Right cardiac atrium (tissue), 5 donors: ENCODE measurements around the gene NKG7. TPM values are rescaled to one million over a fixed set of nuclear protein-coding genes. Genes with fewer than 3 reads are reported as not detected.
A peak's percentile ranks its signal among the peaks of the same experiment; 100 is the strongest.

Experiments
- ATAC-seq, 2 donors: fragments of 200-7000 bp; cut with Tn5 transposase; one replicate each; pipeline versions ENCODE4 v1.8.0 to v1.9.1; 2020; ENCODE audit warnings: moderate library complexity in 2 of 2, mild to moderate bottlenecking in 1 of 2
- DNase-seq, 3 donors: peaks; one replicate each; pipeline ENCODE4 v3.0.0-alpha.2; 2020
- H3K27ac ChIP-seq: one replicate; pipeline ENCODE4 v1.5.1; 2013; ENCODE audit warnings: mild to moderate bottlenecking, low read length, control low read depth, moderate library complexity
- H3K27me3 ChIP-seq: one replicate; pipeline ENCODE4 v1.6.1; 2013; ENCODE audit not compliant: control insufficient read depth, insufficient read depth
- H3K4me1 ChIP-seq: one replicate; pipeline ENCODE4 v1.6.1; 2013; ENCODE audit warnings: low read length; ENCODE audit not compliant: control insufficient read depth, insufficient read depth
- H3K4me3 ChIP-seq: one replicate; pipeline ENCODE4 v1.5.1; 2013; ENCODE audit warnings: low read length, control low read depth
- H3K9me3 ChIP-seq: one replicate; pipeline ENCODE4 v1.6.1; 2013; ENCODE audit warnings: low read length; ENCODE audit not compliant: control insufficient read depth
- WGBS: extraction: QIAGEN DNeasy Blood & Tissue Kit; methylation state at CpG from one replicate; pipeline ENCODE4 v1.1.7; 2013; 5-methylcytosine and 5-hydroxymethylcytosine counted together
- intact Hi-C, 4 donors: fragments of 100-400 bp; cut with DNase I; formaldehyde crosslinking; loops; one replicate each; pipeline versions ENCODE4 v1.11.0 to v1.14.0; 2022 to 2023
- polyA plus RNA-seq: library from polyadenylated mRNA; stranded (reverse); fragments of 200-250 nt; gene quantifications from one replicate; pipeline ENCODE4 v1.2.3, GENCODE V29; 2013
- total RNA-seq, 4 donors: library from RNA; stranded (reverse); fragmentation: NEBNext Ultra II Directional; extraction: Animal tissue kit (Norgen Biotek cat#: 25700); gene quantifications; one replicate each; pipeline ENCODE4 v1.2.1, GENCODE V29; 2021
- donor health status: healthy with polysubstance abuse.
- donor health status: DM: no; HTN: yes; CAD: no.
- donor health status: DM: no; HTN: no; CAD: no.
- donor health status: DM: no; HTN: yes; CAD: no; lungs with severe emphysema.
- donor health status: DM: yes; HTN: yes; CAD: no.

Gene NKG7
- total and polyA plus RNA-seq, 5 donors = 0.89 to 3.1 (median 1.7) TPM

DNA sequence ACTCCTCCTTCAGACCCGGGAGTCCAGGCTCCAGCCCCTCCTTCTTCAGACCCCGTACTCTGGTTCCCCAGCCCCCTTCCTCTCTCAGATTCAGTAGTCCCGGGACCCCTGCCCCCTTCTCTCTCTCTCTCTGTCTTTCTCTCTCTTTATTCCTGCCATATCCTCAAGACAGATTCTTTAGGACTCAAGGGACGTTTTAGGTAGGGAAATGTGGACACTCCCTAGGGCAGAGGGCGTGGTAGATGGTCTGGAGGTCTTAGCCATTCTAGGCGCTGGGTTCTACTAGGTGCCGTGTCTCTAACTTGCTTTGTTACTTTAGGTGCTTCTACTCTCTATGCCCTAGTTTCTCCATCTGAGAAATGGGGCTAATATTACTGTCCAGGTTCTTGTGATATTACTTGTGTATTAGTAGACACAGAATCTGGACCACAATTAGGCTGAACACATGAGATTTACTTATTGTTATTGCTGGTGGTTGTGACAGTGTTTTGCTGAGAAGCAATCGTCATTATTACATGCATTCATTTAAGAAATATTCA, 18.7 kb upstream of the NKG7 start:
- no peaks in the 10 kb centered on the region for H3K4me1 ChIP-seq
- DNase-seq = no peak
- intact Hi-C loops = loop anchor here in 1 of 4 donors (10.0 kb wide), 1 partner anchor 56 kb away; no protein-coding TSS in a partner anchor

GRCh38 chr19:51389143-51389542, 16.7 kb upstream of the NKG7 start:
- 81% methylated on average over 14 of the region's 14 CpGs for WGBS
- intact Hi-C loops = no loop called here
- H3K27me3 ChIP-seq = no peaks in the 10 kb centered on the region
- no peak overlapping the region for H3K27ac ChIP-seq
- no peak for DNase-seq
- ATAC-seq = no peak
- H3K4me3 ChIP-seq = no peak overlapping the region
- H3K9me3 ChIP-seq = no peaks in the 10 kb centered on the region
- H3K4me1 ChIP-seq = no peaks in the 10 kb centered on the region

More for the DNA sequence above, 18.7 kb upstream of the NKG7 start:
- Histone ChIP-seq H3K9me3 (no peaks in the 10 kb centered on the region), H3K27me3 (no peaks in the 10 kb centered on the region), H3K27ac (no peak overlapping the region), H3K4me3 (no peak overlapping the region)
- ATAC-seq = no peak
- 61% methylated on average over 8 of the region's 8 CpGs for WGBS

DNA sequence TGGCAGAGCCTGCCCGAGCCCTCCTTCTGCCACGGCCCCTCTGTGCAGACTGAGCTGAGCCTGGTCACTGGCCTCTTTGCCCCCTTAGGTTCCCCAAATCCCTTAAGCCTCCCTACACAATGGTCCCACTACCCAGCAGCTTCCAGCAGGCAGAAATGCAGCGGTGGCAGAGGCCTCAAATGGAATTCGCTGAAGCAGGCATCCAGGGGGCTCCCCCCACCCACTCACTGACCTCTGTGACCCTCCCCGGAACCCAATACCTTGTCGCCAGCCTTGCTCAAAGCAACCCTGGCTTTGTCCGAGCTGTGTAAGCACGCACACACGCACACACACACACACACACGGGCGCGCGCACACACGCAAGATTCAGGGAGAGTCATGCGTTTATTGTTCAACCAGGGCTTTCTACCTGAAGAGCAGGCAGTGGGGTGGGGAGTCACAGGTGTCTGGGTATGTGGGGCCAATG, 15.5 kb upstream of the NKG7 start, which contains the start of gene LIM2:
TSS of gene LIM2 (minus strand) at position 51 of the 466 bp plus-strand sequence. CDS start 531 bp downstream, outside the sequence.
- no peak within 1 kb of the TSS for H3K27ac ChIP-seq
- intact Hi-C loops = no loop called here
- no peak within 1 kb of the TSS for H3K4me3 ChIP-seq
- DNase-seq = no peak
- ATAC-seq = peak in 1 of 2 donors; percentile 19
- 83% methylated on average over 15 of the region's 15 CpGs for whole genome bisulfite sequencing
- no peaks in the 10 kb centered on the region for H3K4me1 ChIP-seq
- H3K27me3 ChIP-seq = no peaks in the 10 kb centered on the region
- H3K9me3 ChIP-seq = no peaks in the 10 kb centered on the region

GRCh38 chr19:51386882-51387520, 14.5 kb upstream of the NKG7 start:
- H3K4me1 ChIP-seq = no peaks in the 10 kb centered on the region
- no peak overlapping the region for H3K27ac ChIP-seq
- no peak overlapping the region for H3K4me3 ChIP-seq
- H3K27me3 ChIP-seq = no peaks in the 10 kb centered on the region
- no peak for ATAC-seq
- no peak for DNase-seq
- WGBS = 88% methylated on average over 14 of the region's 14 CpGs
- no peaks in the 10 kb centered on the region for H3K9me3 ChIP-seq
- intact Hi-C loops = no loop called here

- WGBS = 96% methylated on average over 4 of the region's 4 CpGs
- Histone ChIP-seq H3K9me3 (no peaks in the 10 kb centered on the region), H3K4me3 (no peak overlapping the region), H3K27ac (no peak overlapping the region), H3K4me1 (no peaks in the 10 kb centered on the region), H3K27me3 (no peaks in the 10 kb centered on the region)
- intact Hi-C loops = no loop called here
- no peak for ATAC-seq
- no peak for DNase-seq
Measured at GRCh38 chr19:51382004-51382403, 9.6 kb upstream of the NKG7 start.

DNA sequence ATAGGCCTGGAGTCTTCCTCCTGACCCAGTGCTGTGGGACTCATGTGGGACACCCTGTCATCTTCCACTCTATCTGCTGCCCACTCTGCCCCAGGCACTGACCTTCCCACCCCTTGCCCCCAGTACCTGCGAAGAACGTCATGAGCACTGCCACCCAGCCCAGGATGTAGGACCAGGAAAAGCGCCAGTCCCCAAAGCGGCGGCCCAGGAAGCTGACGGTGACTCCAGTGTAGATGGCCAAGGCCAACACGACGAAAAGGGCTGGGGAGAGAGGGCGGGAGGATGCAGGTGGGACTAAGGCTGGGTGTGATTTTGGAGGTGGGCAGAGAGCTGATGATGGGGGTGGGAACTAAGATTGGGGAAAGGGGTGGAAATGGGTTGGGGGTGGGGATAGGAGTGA, 7.9 kb upstream of the NKG7 start:
- Histone ChIP-seq H3K4me3 (no peak overlapping the region), H3K27ac (no peak overlapping the region), H3K9me3 (no peaks in the 10 kb centered on the region), H3K4me1 (no peaks in the 10 kb centered on the region), H3K27me3 (no peaks in the 10 kb centered on the region)
- DNase-seq (no peak), ATAC-seq (no peak)
- 87% methylated on average over 9 of the region's 9 CpGs for WGBS
- intact Hi-C loops = no loop called here

- Histone ChIP-seq H3K9me3 (no peaks in the 10 kb centered on the region), H3K4me1 (no peaks in the 10 kb centered on the region), H3K27ac (no peak overlapping the region), H3K27me3 (no peaks in the 10 kb centered on the region), H3K4me3 (no peak overlapping the region)
- intact Hi-C loops = no loop called here
- DNase-seq = no peak
- 80% methylated on average over 2 of the region's 2 CpGs for WGBS
- no peak for ATAC-seq
Measured at GRCh38 chr19:51377422-51377821, 5.0 kb upstream of the NKG7 start.

DNA sequence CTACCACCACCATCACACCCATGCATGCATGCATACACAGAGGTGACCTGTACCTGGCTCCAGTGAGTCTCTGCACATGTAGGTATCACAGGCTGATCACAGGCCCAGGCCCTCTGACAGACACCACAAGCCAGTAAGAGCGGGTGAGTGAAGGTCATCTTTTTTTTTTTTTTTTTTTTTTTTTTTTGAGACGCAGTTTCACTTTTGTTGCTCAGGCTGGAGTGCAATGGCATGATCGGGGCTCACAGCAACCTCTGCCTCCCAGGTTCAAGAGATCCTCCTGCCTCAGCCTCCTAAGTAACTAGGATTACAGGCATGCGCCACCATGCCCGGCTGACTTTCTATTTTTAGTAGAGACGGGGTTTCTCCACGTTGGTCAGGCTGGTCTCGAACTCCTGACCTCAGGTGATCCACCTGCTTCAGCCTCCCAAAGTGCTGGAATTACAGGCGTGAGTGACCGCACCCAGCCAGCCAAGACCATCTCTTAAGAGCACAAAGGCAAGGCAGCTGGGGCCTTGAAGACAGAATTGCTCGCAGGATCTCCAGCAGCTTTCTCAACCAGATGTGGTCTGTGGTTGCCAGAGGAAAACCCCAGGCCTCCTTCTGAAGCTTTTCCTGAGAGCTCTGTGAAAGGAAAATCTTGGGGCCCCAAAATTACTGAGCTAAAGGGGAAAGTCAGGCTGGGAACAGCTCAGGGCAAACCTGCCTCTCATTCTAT, 3.2 kb upstream of the NKG7 start:
- WGBS = 75% methylated on average over 11 of the region's 11 CpGs
- H3K27me3 ChIP-seq = no peaks in the 10 kb centered on the region
- no peak for DNase-seq
- no peak overlapping the region for H3K27ac ChIP-seq
- H3K4me1 ChIP-seq = no peaks in the 10 kb centered on the region
- H3K4me3 ChIP-seq = no peak overlapping the region
- H3K9me3 ChIP-seq = no peaks in the 10 kb centered on the region
- ATAC-seq = no peak
- intact Hi-C loops = no loop called here

DNA sequence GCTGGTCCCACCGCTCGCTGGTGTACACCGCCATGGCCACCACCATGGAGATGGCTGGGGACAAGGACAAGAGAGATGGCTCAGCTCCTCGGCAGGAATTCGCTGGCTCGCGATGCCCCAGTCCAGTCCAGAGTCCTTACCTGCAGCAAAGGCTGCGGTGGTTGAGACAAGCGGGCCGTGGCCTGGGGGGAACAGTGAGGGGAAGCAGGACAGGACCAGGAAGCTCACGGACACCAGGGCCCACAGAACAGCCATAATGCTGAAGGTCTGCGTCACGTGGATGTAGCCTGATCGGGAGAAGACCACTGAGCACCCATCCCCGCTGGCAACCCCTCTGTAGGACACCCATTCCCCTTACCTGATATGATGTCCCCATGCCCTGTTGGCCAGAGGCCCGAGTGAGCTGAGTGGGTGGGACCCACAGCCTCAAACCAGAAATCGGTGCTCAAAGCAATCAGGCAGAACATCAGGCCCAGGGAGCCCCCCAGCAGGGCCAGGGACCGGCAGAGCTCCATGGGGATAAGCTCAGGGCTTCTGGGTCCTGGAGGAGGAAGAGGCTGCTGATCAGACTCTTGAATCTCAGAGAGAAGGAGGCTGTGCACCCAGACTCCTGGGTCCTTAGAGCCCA, 319 bp downstream of the NKG7 start:
- Histone ChIP-seq H3K27ac (no peak overlapping the region), H3K9me3 (no peaks in the 10 kb centered on the region), H3K4me3 (no peak overlapping the region), H3K27me3 (no peaks in the 10 kb centered on the region), H3K4me1 (no peaks in the 10 kb centered on the region)
- 80% methylated on average over 18 of the region's 18 CpGs for WGBS
- ATAC-seq (no peak), DNase-seq (peak in 1 of 3 donors; percentile 57)
- intact Hi-C loops = no loop called here

GRCh38 chr19:51371186-51371690, 1.2 kb downstream of the NKG7 start:
- H3K4me3 ChIP-seq = no peak overlapping the region
- 73% methylated on average over 8 of the region's 8 CpGs for WGBS
- DNase-seq (no peak), ATAC-seq (no peak)
- intact Hi-C loops = no loop called here
- H3K4me1 ChIP-seq = no peaks in the 10 kb centered on the region
- H3K27me3 ChIP-seq = no peaks in the 10 kb centered on the region
- H3K9me3 ChIP-seq = no peaks in the 10 kb centered on the region
- H3K27ac ChIP-seq = no peak overlapping the region

DNA sequence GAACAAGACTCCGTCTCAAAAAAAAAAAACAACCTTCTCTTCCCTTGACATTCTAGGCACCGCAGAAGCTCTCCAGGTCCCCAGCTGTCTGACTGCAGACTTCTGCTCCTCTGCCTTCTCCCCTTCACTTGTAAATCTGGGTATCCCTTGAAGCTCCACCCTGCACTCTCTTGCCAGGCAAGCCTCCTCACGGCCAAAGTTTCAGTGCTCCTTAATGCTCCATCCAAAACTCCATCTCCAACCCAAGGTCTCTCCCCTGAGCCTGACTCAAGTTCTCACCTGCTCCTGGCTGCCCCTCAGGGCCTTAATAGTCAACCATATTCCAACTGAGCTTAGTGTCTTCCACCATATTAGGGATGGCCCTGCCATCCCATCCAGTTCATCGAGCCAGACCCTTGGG, 2.2 kb downstream of the NKG7 start:
- peaks cover 1% of the 10 kb centered on the region for H3K4me1 ChIP-seq
- H3K4me3 ChIP-seq = no peak overlapping the region
- H3K9me3 ChIP-seq = no peaks in the 10 kb centered on the region
- no peaks in the 10 kb centered on the region for H3K27me3 ChIP-seq
- no peak for ATAC-seq
- DNase-seq = no peak
- intact Hi-C loops = no loop called here
- no peak overlapping the region for H3K27ac ChIP-seq
- WGBS = 73% methylated on average over 4 of the region's 4 CpGs
